ENCODE results near the gene POLR1G. TPM values are rescaled to one million over a fixed set of nuclear protein-coding genes. Genes with fewer than 3 reads are reported as not detected.

POLR1G gene
- total RNA-seq, 4 donors from 2014 or later: 1.3 to 9.1 (median 4.2) TPM

- Histone ChIP-seq H3K36me3 (peaks cover 7 to 29% of the 10 kb centered on the region in 2 donors), H3K4me1 (no peaks in the 10 kb centered on the region), H3K27ac (no peak overlapping the region), H3K4me3 (replicated peaks in 1 of 3) (no peak overlapping the region), H3K9me3 (no peaks in the 10 kb centered on the region), H3K27me3 (no peaks in the 10 kb centered on the region)
- intact Hi-C loops (cut with DNase I): no loop called here
- 64 to 69% methylated on average over 6 of the region's 6 CpGs for WGBS, 2 donors
- TF ChIP-seq POLR2A (IDR thresholded peaks at IDR 0.05): no peak
- TF ChIP-seq CTCF (IDR thresholded peaks at IDR 0.05): no peak
- peak; percentile 36 to 45 for DNase-seq
Observed at GRCh38 chr19:45413497-45413896, 7.1 kb downstream of the POLR1G start.

- no peak overlapping the region for H3K4me3 ChIP-seq (replicated peaks in 1 of 3)
- no peak overlapping the region for H3K27ac ChIP-seq
- peaks cover 7 to 29% of the 10 kb centered on the region in 2 donors for H3K36me3 ChIP-seq
- H3K4me1 ChIP-seq: no peaks in the 10 kb centered on the region
- no peak for TF ChIP-seq POLR2A (IDR thresholded peaks at IDR 0.05)
- H3K27me3 ChIP-seq: no peaks in the 10 kb centered on the region
- no peak for DNase-seq
- WGBS, 2 donors: 89 to 94% methylated on average over 8 of the region's 8 CpGs
- no peaks in the 10 kb centered on the region for H3K9me3 ChIP-seq
- intact Hi-C loops (cut with DNase I): no loop called here
Observed at GRCh38 chr19:45414468-45414867, 8.0 kb downstream of the POLR1G start.

- H3K27ac ChIP-seq: no peak overlapping the region
- H3K36me3 ChIP-seq: peaks cover 7 to 29% of the 10 kb centered on the region in 2 donors
- no peaks in the 10 kb centered on the region for H3K9me3 ChIP-seq
- TF ChIP-seq CTCF (IDR thresholded peaks at IDR 0.05) (no peak), POLR2A (IDR thresholded peaks at IDR 0.05) (no peak)
- H3K4me1 ChIP-seq: peaks cover 0 to 2% of the 10 kb centered on the region in 2 donors
- intact Hi-C loops (cut with DNase I): no loop called here
- DNase-seq: no peak
- no peaks in the 10 kb centered on the region for H3K27me3 ChIP-seq
- 92 to 94% methylated on average over 4 of the region's 4 CpGs for WGBS, 2 donors
- H3K4me3 ChIP-seq (replicated peaks in 1 of 3): no peak overlapping the region
Observed at GRCh38 chr19:45417151-45417550, 10.7 kb downstream of the POLR1G start.

- intact Hi-C loops (cut with DNase I): no loop called here
- Histone ChIP-seq H3K27ac (no peak overlapping the region), H3K36me3 (peaks cover 0 to 21% of the 10 kb centered on the region in 2 donors), H3K4me1 (peaks cover 7 to 13% of the 10 kb centered on the region in 2 donors), H3K27me3 (no peaks in the 10 kb centered on the region), H3K9me3 (no peaks in the 10 kb centered on the region), H3K4me3 (replicated peaks in 1 of 3) (no peak overlapping the region)
- TF ChIP-seq POLR2A (IDR thresholded peaks at IDR 0.05): no peak
- TF ChIP-seq CTCF (IDR thresholded peaks at IDR 0.05): no peak
- WGBS, 2 donors: 68 to 90% methylated on average over 7 to 9 of the region's 9 CpGs
- no peak for DNase-seq
Observed at GRCh38 chr19:45418802-45419201, 12.4 kb downstream of the POLR1G start.

GRCh38 chr19:45419396-45419795 lies 13.0 kb downstream of the POLR1G start:
- H3K4me3 ChIP-seq (replicated peaks in 1 of 3): no peak overlapping the region
- no peaks in the 10 kb centered on the region for H3K9me3 ChIP-seq
- DNase-seq: no peak
- TF ChIP-seq CTCF (IDR thresholded peaks at IDR 0.05) (no peak), POLR2A (IDR thresholded peaks at IDR 0.05) (no peak)
- H3K27ac ChIP-seq: no peak overlapping the region
- 74 to 88% methylated on average over 3 to 4 of the region's 4 CpGs for WGBS, 2 donors
- peaks cover 7 to 13% of the 10 kb centered on the region in 2 donors for H3K4me1 ChIP-seq
- peaks cover 0 to 16% of the 10 kb centered on the region in 2 donors for H3K36me3 ChIP-seq
- intact Hi-C loops (cut with DNase I): no loop called here
- H3K27me3 ChIP-seq: no peaks in the 10 kb centered on the region

- H3K4me3 ChIP-seq (replicated peaks in 1 of 3): no peak overlapping the region
- intact Hi-C loops (cut with DNase I): no loop called here
- no peaks in the 10 kb centered on the region for H3K9me3 ChIP-seq
- no peak for TF ChIP-seq CTCF (IDR thresholded peaks at IDR 0.05)
- no peak for TF ChIP-seq POLR2A (IDR thresholded peaks at IDR 0.05)
- H3K36me3 ChIP-seq: peaks cover 0 to 13% of the 10 kb centered on the region in 2 donors
- peaks cover 7 to 13% of the 10 kb centered on the region in 2 donors for H3K4me1 ChIP-seq
- H3K27ac ChIP-seq: no peak overlapping the region
- WGBS, 2 donors: 37% methylated on average over 3 of the region's 3 CpGs; no CpG with 5 or more reads in 1 of the 2 donors
- H3K27me3 ChIP-seq: no peaks in the 10 kb centered on the region
- no peak for DNase-seq
Observed at GRCh38 chr19:45419895-45420294, 13.5 kb downstream of the POLR1G start.

Data from thyroid gland (tissue), 4 donors.